Thymus (tissue), 11 donors: ENCODE measurements around the gene CTNNA3. TPM values are rescaled to one million over a fixed set of nuclear protein-coding genes. Genes with fewer than 3 reads are reported as not detected.

ENCODE experiments used
- DNase-seq, 9 donors: peaks; one replicate each; pipeline ENCODE4 v3.0.0-alpha.2; 2013; ENCODE audit warnings: low spot score in 9 of 9, low read depth in 6 of 9, missing footprints in 1 of 9
- H3K27ac ChIP-seq, 2 donors: one replicate each; pipeline ENCODE4 v1.5.1; 2013; ENCODE audit warnings: control low read depth in 1 of 2, low read depth in 1 of 2, low read length in 1 of 2, mild to moderate bottlenecking in 1 of 2, moderate library complexity in 1 of 2
- H3K27me3 ChIP-seq, 2 donors: one replicate each; pipeline ENCODE4 v1.5.1; 2013; ENCODE audit warnings: low read length in 1 of 2; ENCODE audit not compliant: control insufficient read depth in 2 of 2, insufficient read depth in 1 of 2
- H3K36me3 ChIP-seq, 2 donors: one replicate each; pipeline ENCODE4 v1.5.1; 2013; ENCODE audit warnings: low read length in 1 of 2, mild to moderate bottlenecking in 1 of 2, moderate library complexity in 1 of 2; ENCODE audit not compliant: control insufficient read depth in 2 of 2, insufficient read depth in 2 of 2
- H3K4me1 ChIP-seq, 2 donors: one replicate each; pipeline ENCODE4 v1.5.1; 2013; ENCODE audit warnings: low read length in 2 of 2; ENCODE audit not compliant: control insufficient read depth in 2 of 2, insufficient read depth in 2 of 2
- H3K4me3 ChIP-seq, 2 donors: one replicate each; pipeline ENCODE4 v1.5.1; 2013; ENCODE audit warnings: low read length in 2 of 2, control low read depth in 1 of 2, mild to moderate bottlenecking in 1 of 2
- H3K9me3 ChIP-seq, 2 donors: one replicate each; pipeline ENCODE4 v1.5.1; 2013; ENCODE audit warnings: low read length in 1 of 2, mild to moderate bottlenecking in 1 of 2; ENCODE audit not compliant: control insufficient read depth in 2 of 2, insufficient read depth in 1 of 2
- WGBS: extraction: QIAGEN DNeasy Blood & Tissue Kit; methylation state at CpG from one replicate; pipeline ENCODE4 v1.1.7; 2013; 5-methylcytosine and 5-hydroxymethylcytosine counted together
- polyA plus RNA-seq: library from polyadenylated mRNA; stranded (reverse); fragments of 200-250 nt; gene quantifications from one replicate; pipeline ENCODE4 v1.2.3, GENCODE V29; 2013
- total RNA-seq: library from RNA; stranded (reverse); fragments of 120-200 nt; gene quantifications from one replicate; pipeline ENCODE4 v1.2.4, GENCODE V29; 2013
- donor health status: healthy.

Gene CTNNA3
- total and polyA plus RNA-seq, 2 donors = 0.27 to 0.28 TPM

DNA sequence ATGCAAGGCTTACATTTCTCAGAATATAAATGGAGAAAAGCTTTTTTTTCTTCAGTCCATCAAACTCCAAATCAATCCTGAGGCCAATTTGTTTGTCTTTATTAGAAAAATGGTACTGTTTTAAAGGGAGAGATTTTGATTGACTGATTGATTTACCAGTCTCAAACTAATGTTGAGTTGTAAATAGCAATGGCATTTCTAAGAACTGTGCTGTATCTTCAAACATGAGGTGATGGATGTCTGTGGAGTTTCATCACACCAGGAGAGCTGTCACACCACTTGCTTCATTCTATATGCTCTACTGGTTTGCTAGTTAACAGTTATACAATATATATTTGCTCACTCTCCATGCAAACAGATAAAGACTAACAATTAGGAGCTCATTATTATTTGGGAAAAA, 809.1 kb downstream of the CTNNA3 start:
- Histone ChIP-seq H3K4me3 (no peak overlapping the region), H3K27me3 (no peaks in the 10 kb centered on the region), H3K27ac (no peak overlapping the region), H3K4me1 (no peaks in the 10 kb centered on the region), H3K36me3 (no peaks in the 10 kb centered on the region), H3K9me3 (no peaks in the 10 kb centered on the region)
- DNase-seq = no peak

DNA sequence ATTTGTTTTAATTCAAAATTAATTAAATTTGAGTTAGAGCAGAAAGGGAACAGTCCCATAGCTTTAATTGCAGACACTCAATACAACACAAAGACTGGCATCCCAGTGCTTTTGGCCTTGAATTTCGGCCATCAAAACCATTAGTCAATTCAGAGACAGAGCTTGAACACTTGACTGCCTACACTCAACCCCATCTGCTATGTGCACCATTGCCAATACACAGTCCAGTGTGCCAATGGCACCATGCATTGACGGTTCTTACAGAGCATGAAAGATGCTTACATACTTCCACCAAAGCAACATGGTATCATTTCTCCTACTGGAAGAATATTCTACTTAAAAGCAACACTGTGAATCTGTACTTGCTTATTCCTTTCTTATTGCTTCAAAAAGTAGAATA, 813.7 kb downstream of the CTNNA3 start:
- H3K27me3 ChIP-seq = no peaks in the 10 kb centered on the region
- H3K9me3 ChIP-seq = no peaks in the 10 kb centered on the region
- no peaks in the 10 kb centered on the region for H3K36me3 ChIP-seq
- H3K4me1 ChIP-seq = no peaks in the 10 kb centered on the region
- H3K4me3 ChIP-seq = no peak overlapping the region
- H3K27ac ChIP-seq = no peak overlapping the region
- DNase-seq = no peak
- 86% methylated on average over 2 of the region's 2 CpGs for WGBS

DNA sequence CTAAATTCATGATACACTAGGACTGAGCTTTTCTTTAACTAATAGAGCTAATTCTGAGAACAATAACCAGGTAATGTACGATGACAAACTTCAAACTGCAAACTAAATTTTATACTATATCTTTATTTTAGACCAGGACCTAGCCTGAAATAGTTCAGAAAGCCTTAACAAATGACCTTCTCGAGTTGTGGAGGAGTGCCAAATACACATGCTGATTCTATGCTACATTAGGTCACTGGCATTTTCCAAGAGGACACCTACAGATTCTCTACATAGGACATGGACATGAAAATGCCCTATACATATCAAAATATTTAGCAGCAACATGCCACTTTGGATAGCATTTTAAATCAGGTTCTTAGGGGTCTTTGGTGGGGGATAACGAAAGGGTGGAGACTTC, 814.2 kb downstream of the CTNNA3 start:
- H3K4me3 ChIP-seq = no peak overlapping the region
- no peaks in the 10 kb centered on the region for H3K27me3 ChIP-seq
- no peak for DNase-seq
- no peaks in the 10 kb centered on the region for H3K4me1 ChIP-seq
- H3K9me3 ChIP-seq = no peaks in the 10 kb centered on the region
- 80% methylated on average over 3 of the region's 3 CpGs for WGBS
- H3K27ac ChIP-seq = no peak overlapping the region
- no peaks in the 10 kb centered on the region for H3K36me3 ChIP-seq

DNA sequence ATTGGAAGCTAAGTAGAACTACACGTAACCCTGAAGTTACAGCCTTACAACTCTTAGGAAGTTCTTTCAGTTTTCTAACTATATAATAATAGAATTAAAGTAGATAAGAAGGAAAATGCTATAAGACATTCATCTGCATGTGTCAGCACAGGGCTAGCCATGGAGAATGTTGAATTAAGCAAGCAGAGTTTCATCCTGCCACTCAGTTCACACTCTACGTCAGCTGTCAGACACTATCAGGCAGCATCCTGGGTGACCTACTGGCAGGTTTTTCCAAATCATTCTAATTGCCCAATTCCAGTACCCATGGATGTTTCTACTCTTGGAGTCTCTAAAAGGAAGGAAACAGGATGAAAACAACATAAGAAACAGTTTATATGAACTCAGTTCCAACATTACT, 815.2 kb downstream of the CTNNA3 start:
- WGBS = 97% methylated on average over 2 of the region's 2 CpGs
- no peak overlapping the region for H3K27ac ChIP-seq

DNA sequence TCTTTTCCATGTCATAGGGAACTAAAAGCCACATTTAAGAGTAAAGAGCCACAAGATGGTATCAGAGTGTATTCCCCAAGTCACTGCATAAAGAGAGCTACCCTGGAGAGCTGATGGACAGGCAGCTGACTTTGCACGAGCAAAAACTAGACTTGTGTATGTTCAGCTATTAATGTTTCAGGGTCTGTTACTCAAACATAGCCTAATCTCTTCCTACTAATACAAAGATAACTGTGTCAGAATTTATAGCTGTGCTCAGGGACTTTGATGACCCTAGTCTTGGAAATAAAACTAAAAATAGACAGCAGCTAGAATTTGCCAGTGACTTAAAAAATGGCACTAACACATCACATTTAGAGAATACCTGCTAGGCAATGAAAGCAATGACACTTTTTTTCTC, 815.7 kb downstream of the CTNNA3 start:
- WGBS = 38% methylated on average over 1 of the region's 1 CpG
- Histone ChIP-seq H3K9me3 (no peaks in the 10 kb centered on the region), H3K4me1 (no peaks in the 10 kb centered on the region), H3K27ac (no peak overlapping the region), H3K27me3 (no peaks in the 10 kb centered on the region), H3K4me3 (no peak overlapping the region), H3K36me3 (no peaks in the 10 kb centered on the region)
- DNase-seq = no peak

More for the DNA sequence above, 815.2 kb downstream of the CTNNA3 start:
- no peaks in the 10 kb centered on the region for H3K4me1 ChIP-seq
- no peaks in the 10 kb centered on the region for H3K9me3 ChIP-seq
- no peaks in the 10 kb centered on the region for H3K36me3 ChIP-seq
- DNase-seq = no peak
- H3K27me3 ChIP-seq = no peaks in the 10 kb centered on the region
- no peak overlapping the region for H3K4me3 ChIP-seq

DNA sequence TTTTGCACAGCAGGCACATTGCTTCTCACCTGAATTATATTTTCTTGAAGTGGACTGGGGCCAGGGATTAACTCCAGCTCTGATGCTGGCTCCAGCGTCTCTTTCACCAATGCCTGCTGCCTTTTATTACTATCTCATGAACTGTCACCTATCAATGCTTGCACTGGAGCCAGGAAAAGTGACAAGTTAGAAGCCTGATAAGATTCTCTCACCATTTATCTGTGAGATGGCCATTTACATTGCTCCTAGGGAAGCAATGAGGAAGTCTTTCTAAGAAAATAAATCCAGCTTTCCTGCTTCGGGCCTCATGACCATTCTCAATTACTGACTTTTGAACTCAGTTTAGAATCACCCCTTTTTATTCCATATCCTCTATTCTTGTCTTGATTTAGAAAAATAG, 818.6 kb downstream of the CTNNA3 start:
- no peak overlapping the region for H3K27ac ChIP-seq
- WGBS = 79% methylated on average over 2 of the region's 2 CpGs
- H3K36me3 ChIP-seq = no peaks in the 10 kb centered on the region
- H3K9me3 ChIP-seq = no peaks in the 10 kb centered on the region
- H3K4me3 ChIP-seq = no peak overlapping the region
- no peak for DNase-seq
- H3K27me3 ChIP-seq = no peaks in the 10 kb centered on the region
- H3K4me1 ChIP-seq = no peaks in the 10 kb centered on the region

DNA sequence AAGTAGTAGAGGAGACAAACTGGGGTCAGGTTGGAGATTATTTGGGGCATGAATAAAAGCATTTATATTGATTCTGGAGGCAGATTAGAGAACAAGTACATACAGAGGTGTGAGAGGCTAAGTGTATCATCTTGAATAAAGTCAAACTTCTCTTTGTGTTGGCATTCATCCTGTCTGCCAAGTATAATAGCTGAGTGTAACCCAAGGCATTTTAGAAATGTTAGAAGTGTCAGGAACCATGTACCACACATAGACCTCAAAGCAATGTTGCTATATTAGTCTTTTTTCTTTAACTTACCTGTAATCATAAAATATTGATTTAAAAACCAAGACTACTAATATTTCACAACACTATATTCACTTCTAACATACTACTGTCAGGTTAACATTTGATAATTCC, 826.4 kb downstream of the CTNNA3 start:
- Histone ChIP-seq H3K27ac (no peak overlapping the region), H3K4me3 (no peak overlapping the region), H3K4me1 (no peaks in the 10 kb centered on the region), H3K36me3 (no peaks in the 10 kb centered on the region), H3K9me3 (no peaks in the 10 kb centered on the region), H3K27me3 (no peaks in the 10 kb centered on the region)
- no peak for DNase-seq

DNA sequence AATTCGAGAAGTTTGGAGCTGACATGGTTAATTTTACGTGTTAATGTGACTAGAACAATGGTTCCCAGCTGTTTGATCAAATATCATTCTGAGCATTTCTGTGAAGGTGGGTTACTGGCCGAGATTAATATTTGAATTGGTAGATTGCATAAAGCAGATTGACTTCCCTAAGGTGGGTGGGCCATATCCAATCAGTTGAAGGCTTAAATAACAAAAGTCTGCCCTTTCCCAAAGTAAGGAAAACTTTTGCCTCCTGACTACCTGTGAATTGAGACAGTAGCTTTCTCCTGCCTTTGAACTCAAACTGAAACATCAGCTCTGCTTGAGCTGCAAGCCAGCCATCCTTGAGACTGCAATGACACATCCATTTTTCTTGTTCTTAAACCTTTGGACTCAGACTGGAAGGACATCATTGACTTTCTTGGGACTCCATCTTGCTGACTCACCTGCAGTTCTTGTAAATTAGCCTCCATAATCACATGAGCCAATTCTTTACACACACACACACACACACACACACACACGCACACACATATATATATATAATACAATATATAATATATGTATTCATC, 833.2 kb downstream of the CTNNA3 start:
- Histone ChIP-seq H3K4me3 (no peak overlapping the region), H3K27ac (no peak overlapping the region), H3K4me1 (no peaks in the 10 kb centered on the region), H3K9me3 (no peaks in the 10 kb centered on the region), H3K27me3 (no peaks in the 10 kb centered on the region), H3K36me3 (no peaks in the 10 kb centered on the region)
- 81% methylated on average over 4 of the region's 4 CpGs for WGBS
- DNase-seq = no peak

DNA sequence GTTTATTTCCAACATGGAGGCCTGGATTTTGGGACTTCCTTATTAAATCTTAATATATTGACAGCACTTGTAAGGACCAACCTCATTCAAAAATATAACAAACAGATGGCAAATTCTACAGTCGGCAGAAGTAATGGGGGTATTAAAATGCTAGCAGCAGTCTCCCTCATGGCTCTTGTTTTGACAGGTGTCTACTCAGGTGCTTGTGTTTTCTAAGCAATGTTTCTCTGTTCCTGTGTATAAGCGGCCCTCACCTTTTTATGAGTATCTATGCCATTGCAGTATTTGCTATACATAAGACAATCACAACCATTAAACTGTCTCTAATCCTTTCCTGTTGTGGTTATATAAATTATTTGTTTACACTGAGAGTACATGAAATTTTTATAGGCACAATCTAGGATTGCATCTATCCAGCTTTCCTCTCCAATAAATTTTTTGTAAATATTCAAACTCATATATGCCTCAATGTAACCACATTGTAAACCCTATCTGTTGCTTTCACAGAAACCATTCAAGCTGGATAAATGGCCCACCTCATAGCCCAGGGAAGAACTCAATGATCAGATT, 835.5 kb downstream of the CTNNA3 start:
- Histone ChIP-seq H3K4me1 (no peaks in the 10 kb centered on the region), H3K27me3 (no peaks in the 10 kb centered on the region), H3K36me3 (no peaks in the 10 kb centered on the region), H3K9me3 (no peaks in the 10 kb centered on the region), H3K27ac (no peak overlapping the region), H3K4me3 (no peak overlapping the region)
- no peak for DNase-seq
- 71% methylated on average over 2 of the region's 2 CpGs for WGBS

DNA sequence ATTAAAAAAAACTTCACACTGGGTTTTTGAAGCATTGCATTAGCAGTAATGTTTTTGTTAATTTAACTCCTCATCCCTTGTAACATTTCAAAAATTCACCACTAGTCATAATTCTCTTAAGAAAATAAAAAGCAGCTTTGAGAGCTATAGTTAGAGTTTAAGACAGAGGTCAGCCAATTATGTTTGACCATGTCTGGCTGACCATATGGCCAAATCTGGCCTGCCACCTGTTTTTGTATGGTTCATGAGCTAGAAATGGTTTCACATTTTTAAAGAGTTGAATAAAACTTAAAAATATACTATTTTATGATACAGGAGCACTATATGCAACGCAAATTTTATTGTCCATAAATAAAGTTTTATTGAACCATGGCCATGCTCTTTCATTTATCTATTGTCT, 843.2 kb downstream of the CTNNA3 start:
- H3K36me3 ChIP-seq = no peaks in the 10 kb centered on the region
- no peaks in the 10 kb centered on the region for H3K4me1 ChIP-seq
- H3K4me3 ChIP-seq = no peak overlapping the region
- no peaks in the 10 kb centered on the region for H3K27me3 ChIP-seq
- H3K27ac ChIP-seq = no peak overlapping the region
- DNase-seq = no peak
- 78% methylated on average over 1 of the region's 1 CpG for WGBS
- no peaks in the 10 kb centered on the region for H3K9me3 ChIP-seq
